ENCODE data around the gene DPYSL3.
A peak's percentile ranks its signal among the peaks of the same experiment; 100 is the strongest.

Gene DPYSL3

DNA sequence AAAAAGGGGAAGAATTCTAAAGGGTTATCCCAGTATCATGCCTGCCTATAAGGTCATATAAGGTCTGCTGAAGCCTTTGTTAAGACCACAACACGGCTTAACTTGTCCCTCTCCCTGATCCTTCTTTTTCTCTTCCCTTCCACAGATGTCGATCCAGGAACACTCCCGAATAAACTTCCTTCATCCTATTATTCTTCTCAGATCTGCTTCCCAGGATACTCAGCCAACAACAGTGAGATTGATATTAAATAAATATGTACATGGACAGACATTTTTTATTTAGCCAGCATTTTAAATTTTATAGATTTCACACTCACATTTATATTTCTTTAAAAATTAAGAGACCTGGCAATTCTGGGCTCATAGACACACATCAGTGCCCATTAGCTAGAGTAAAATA is 44.1 kb downstream of the DPYSL3 start:
- Histone ChIP-seq H3K36me3 (replicated peaks; ENCODE audit: insufficient read depth, low read length) (no peaks in the 10 kb centered on the region), H3K79me2 (ENCODE audit: low read length) (no peaks in the 10 kb centered on the region), H3K9ac (ENCODE audit: low read length) (no peak overlapping the region), H3K27ac (ENCODE audit: low read length) (no peak overlapping the region), H3F3A (ENCODE audit: insufficient read depth, low read length) (no peaks in the 10 kb centered on the region), H4K20me1 (ENCODE audit: insufficient read depth, low read length) (no peaks in the 10 kb centered on the region), H3K27me3 (replicated peaks; ENCODE audit: insufficient read depth, low read length) (no peaks in the 10 kb centered on the region), H3K9me3 (replicated peaks; ENCODE audit: insufficient read depth, low read length) (no peaks in the 10 kb centered on the region), H3K4me3 (ENCODE audit: low read length) (no peak overlapping the region), H3K4me2 (ENCODE audit: low read depth, low read length) (no peak overlapping the region), H3K4me1 (ENCODE audit: low read length) (no peaks in the 10 kb centered on the region), H2AFZ (ENCODE audit: low read length) (no peak overlapping the region), H3K9me2 (replicated peaks; ENCODE audit: insufficient read depth, low read length) (no peaks in the 10 kb centered on the region)
- TF ChIP-seq, protein P1, sequence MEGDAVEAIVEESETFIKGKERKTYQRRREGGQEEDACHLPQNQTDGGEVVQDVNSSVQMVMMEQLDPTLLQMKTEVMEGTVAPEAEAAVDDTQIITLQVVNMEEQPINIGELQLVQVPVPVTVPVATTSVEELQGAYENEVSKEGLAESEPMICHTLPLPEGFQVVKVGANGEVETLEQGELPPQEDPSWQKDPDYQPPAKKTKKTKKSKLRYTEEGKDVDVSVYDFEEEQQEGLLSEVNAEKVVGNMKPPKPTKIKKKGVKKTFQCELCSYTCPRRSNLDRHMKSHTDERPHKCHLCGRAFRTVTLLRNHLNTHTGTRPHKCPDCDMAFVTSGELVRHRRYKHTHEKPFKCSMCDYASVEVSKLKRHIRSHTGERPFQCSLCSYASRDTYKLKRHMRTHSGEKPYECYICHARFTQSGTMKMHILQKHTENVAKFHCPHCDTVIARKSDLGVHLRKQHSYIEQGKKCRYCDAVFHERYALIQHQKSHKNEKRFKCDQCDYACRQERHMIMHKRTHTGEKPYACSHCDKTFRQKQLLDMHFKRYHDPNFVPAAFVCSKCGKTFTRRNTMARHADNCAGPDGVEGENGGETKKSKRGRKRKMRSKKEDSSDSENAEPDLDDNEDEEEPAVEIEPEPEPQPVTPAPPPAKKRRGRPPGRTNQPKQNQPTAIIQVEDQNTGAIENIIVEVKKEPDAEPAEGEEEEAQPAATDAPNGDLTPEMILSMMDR (IDR thresholded peaks at IDR 0.05; ENCODE audit: low read length) = no peak
- TF ChIP-seq EZH2 (optimal IDR thresholded peaks at IDR 0.05; ENCODE audit: low read depth, low read length) (no peak), EZH2phosphoT487 (IDR thresholded peaks at IDR 0.05; ENCODE audit: low read length) (no peak)
- no peak for DNase-seq

DNA sequence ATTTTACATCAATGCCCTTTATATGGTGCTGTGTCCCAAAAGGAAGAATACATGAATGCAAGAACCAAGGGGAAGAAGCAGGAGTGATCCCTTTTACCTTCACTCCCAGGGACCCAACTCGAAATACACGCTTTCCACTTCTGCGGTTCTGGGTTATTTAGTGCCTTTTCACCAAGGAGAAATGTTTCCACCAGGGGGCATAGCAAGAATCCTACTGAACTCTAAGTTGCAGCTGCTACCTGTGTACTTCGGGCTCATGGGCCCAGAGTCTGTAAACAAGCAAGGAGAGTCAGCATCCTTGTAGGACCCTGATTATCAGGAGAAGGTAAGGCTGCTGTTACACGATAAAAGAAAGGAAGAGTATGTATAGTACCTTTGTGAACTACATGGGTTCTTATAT is 45.7 kb downstream of the DPYSL3 start:
- Histone ChIP-seq H4K20me1 (ENCODE audit: insufficient read depth, low read length) (no peaks in the 10 kb centered on the region), H3K27me3 (replicated peaks; ENCODE audit: insufficient read depth, low read length) (no peaks in the 10 kb centered on the region), H3K4me3 (ENCODE audit: low read length) (no peak overlapping the region), H3K9ac (ENCODE audit: low read length) (no peak overlapping the region), H3F3A (ENCODE audit: insufficient read depth, low read length) (no peaks in the 10 kb centered on the region), H3K4me1 (ENCODE audit: low read length) (no peaks in the 10 kb centered on the region), H3K4me2 (ENCODE audit: low read depth, low read length) (no peak overlapping the region), H3K36me3 (replicated peaks; ENCODE audit: insufficient read depth, low read length) (no peaks in the 10 kb centered on the region), H2AFZ (ENCODE audit: low read length) (no peak overlapping the region), H3K27ac (ENCODE audit: low read length) (no peak overlapping the region), H3K79me2 (ENCODE audit: low read length) (no peaks in the 10 kb centered on the region), H3K9me3 (replicated peaks; ENCODE audit: insufficient read depth, low read length) (no peaks in the 10 kb centered on the region), H3K9me2 (replicated peaks; ENCODE audit: insufficient read depth, low read length) (no peaks in the 10 kb centered on the region)
- TF ChIP-seq EZH2phosphoT487 (IDR thresholded peaks at IDR 0.05; ENCODE audit: low read length) = no peak
- TF ChIP-seq EZH2 (optimal IDR thresholded peaks at IDR 0.05; ENCODE audit: low read depth, low read length) = no peak
- TF ChIP-seq, protein P1 (IDR thresholded peaks at IDR 0.05; ENCODE audit: low read length) = peak; percentile 38
- DNase-seq = peak; percentile 36

DNA sequence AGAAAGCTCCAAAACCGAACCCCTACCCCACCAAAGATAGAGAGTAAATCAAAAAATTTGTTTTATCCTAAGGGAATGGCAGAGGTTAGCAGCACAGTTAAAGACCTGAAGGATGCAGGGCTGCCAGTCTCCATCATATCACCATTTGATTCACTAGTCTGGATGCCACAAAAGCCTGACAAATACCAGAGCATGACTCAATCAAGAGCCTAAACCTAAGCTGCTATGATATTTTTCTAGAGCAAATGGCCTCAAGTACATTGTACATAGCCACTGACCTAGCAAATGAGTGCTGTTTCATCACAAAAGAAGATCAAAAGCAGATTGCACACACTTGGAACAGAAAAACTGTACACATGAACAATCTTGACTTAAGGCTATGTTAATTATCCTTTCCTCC is 48.0 kb downstream of the DPYSL3 start:
- Histone ChIP-seq H3K4me2 (ENCODE audit: low read depth, low read length) (no peak overlapping the region), H3K27me3 (replicated peaks; ENCODE audit: insufficient read depth, low read length) (no peaks in the 10 kb centered on the region), H3K79me2 (ENCODE audit: low read length) (no peaks in the 10 kb centered on the region), H3K27ac (ENCODE audit: low read length) (no peak overlapping the region), H3K9me2 (replicated peaks; ENCODE audit: insufficient read depth, low read length) (no peaks in the 10 kb centered on the region), H3K36me3 (replicated peaks; ENCODE audit: insufficient read depth, low read length) (no peaks in the 10 kb centered on the region), H3K9ac (ENCODE audit: low read length) (no peak overlapping the region), H3K9me3 (replicated peaks; ENCODE audit: insufficient read depth, low read length) (no peaks in the 10 kb centered on the region), H3F3A (ENCODE audit: insufficient read depth, low read length) (no peaks in the 10 kb centered on the region), H3K4me1 (ENCODE audit: low read length) (no peaks in the 10 kb centered on the region), H4K20me1 (ENCODE audit: insufficient read depth, low read length) (no peaks in the 10 kb centered on the region), H3K4me3 (ENCODE audit: low read length) (no peak overlapping the region), H2AFZ (ENCODE audit: low read length) (no peak overlapping the region)
- TF ChIP-seq EZH2 (optimal IDR thresholded peaks at IDR 0.05; ENCODE audit: low read depth, low read length) (no peak), EZH2phosphoT487 (IDR thresholded peaks at IDR 0.05; ENCODE audit: low read length) (no peak)
- TF ChIP-seq, protein P1 (IDR thresholded peaks at IDR 0.05; ENCODE audit: low read length) = no peak
- no peak for DNase-seq
